ENCODE results near the gene SCRN2. TPM values are rescaled to one million over a fixed set of nuclear protein-coding genes. Genes with fewer than 3 reads are reported as not detected.

The SCRN2 gene
- total RNA-seq, 1 experiment from 2014 or later = 47.9 TPM

DNA sequence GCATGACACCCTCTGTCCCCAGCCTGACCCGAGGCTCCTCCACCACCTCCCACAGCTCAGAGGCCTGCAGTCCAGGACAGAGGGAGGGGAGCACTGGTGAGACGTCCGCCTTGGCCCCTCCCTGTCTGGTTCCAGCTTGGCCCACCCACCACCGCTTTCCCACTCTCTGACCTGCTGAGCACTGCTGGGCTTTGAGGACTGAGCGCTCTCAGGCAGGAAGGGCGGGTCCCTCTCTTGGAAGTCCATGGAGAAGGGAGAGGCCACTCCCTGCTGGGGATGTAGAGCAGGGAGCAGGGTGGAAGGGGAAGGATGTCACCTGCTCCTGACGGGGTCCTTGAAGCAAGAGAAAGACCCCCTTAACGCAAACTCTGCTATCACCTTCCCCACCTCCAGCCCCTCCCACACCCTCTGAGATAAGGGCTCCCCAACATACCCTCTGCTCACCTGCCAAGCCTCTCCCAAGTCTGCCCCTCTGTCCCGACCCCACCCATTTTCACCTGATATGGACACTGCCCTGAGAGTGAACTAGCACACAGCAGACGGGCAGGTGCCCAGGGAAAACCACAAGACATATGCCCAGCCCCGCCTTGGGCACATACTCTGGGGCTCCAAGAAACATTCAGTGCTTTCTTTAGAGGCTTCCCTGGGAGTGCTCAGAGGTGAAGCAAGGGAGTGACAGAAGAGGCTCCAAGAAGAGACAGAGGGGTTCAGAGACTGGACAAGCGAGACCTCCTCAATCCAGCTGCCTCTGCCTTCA lies 20.9 kb downstream of the SCRN2 start:
- H3K9me3 ChIP-seq (ENCODE audit: low read length) = no peaks in the 10 kb centered on the region
- CTCF ChIA-PET = no interaction called here
- no peaks in the 10 kb centered on the region for H3K27me3 ChIP-seq (ENCODE audit: low read length)
- H3K4me1 ChIP-seq (ENCODE audit: insufficient read depth, low read length) = peaks cover 25% of the 10 kb centered on the region
- ATAC-seq (peak; percentile 39), DNase-seq (peak; percentile 64)
- BruUV-seq (replicated peaks) = no TSS peak
- H3K36me3 ChIP-seq (ENCODE audit: low read depth, low read length) = peaks cover 23% of the 10 kb centered on the region; the same call in 1 of the 2 replicates
- peak overlapping the region; percentile 66 for H3K9ac ChIP-seq (ENCODE audit: low read length)
- H3K9me2 ChIP-seq (replicated peaks; ENCODE audit: low read length) = no peaks in the 10 kb centered on the region
- peak overlapping the region; percentile 52 for H3K27ac ChIP-seq (ENCODE audit: low read length)
- TF ChIP-seq, protein P1, sequence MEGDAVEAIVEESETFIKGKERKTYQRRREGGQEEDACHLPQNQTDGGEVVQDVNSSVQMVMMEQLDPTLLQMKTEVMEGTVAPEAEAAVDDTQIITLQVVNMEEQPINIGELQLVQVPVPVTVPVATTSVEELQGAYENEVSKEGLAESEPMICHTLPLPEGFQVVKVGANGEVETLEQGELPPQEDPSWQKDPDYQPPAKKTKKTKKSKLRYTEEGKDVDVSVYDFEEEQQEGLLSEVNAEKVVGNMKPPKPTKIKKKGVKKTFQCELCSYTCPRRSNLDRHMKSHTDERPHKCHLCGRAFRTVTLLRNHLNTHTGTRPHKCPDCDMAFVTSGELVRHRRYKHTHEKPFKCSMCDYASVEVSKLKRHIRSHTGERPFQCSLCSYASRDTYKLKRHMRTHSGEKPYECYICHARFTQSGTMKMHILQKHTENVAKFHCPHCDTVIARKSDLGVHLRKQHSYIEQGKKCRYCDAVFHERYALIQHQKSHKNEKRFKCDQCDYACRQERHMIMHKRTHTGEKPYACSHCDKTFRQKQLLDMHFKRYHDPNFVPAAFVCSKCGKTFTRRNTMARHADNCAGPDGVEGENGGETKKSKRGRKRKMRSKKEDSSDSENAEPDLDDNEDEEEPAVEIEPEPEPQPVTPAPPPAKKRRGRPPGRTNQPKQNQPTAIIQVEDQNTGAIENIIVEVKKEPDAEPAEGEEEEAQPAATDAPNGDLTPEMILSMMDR (conservative IDR thresholded peaks at IDR 0.05; ENCODE audit: low read depth, low read length) = no peak
- TF ChIP-seq EZH2phosphoT487 (IDR thresholded peaks at IDR 0.05; ENCODE audit: borderline replicate concordance, low read length) (no peak), EZH2 (IDR thresholded peaks at IDR 0.05; ENCODE audit: low read length, unreplicated experiment) (no peak)
- H3K4me3 ChIP-seq (ENCODE audit: low read length) = peak overlapping the region; percentile 74
- peaks cover 14% of the 10 kb centered on the region for H3K79me2 ChIP-seq (ENCODE audit: low read length)
- POLR2A ChIA-PET (ENCODE audit: unreplicated experiment) = no interaction called here
- H3K4me2 ChIP-seq (ENCODE audit: low read length) = peak overlapping the region; percentile 86
- no peak overlapping the region for H2AFZ ChIP-seq (ENCODE audit: low read length)
- intact Hi-C loops (cut with micrococcal nuclease) = no loop called here
- no peaks in the 10 kb centered on the region for H3F3A ChIP-seq (ENCODE audit: low read length, unreplicated experiment)
- no peaks in the 10 kb centered on the region for H4K20me1 ChIP-seq (ENCODE audit: low read length)

DNA sequence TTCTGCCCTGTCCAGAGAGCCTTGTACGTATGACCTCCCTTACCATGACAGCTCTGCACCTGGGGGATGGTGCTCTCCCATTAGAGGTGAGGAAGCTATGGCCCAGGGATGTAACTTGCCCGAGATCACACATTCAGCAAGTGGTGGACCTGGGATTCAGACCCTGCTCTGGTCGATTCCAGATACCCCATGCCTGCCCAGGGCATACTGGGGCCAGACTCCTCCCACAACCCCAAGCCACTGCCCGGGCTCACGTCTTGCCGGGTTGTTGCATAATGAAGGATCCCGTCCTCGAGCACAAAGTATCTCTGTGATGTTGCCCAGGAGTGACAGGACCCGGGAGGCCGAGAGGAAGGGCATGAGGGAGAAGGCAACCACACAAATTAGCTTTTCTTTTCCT lies 21.6 kb downstream of the SCRN2 start:
- Histone ChIP-seq H3K36me3 (ENCODE audit: low read depth, low read length) (peaks cover 23% of the 10 kb centered on the region; the same call in 1 of the 2 replicates), H4K20me1 (ENCODE audit: low read length) (no peaks in the 10 kb centered on the region), H3K79me2 (ENCODE audit: low read length) (peaks cover 14% of the 10 kb centered on the region), H2AFZ (ENCODE audit: low read length) (no peak overlapping the region), H3K9me2 (replicated peaks; ENCODE audit: low read length) (no peaks in the 10 kb centered on the region), H3K4me1 (ENCODE audit: insufficient read depth, low read length) (peaks cover 25% of the 10 kb centered on the region), H3K9me3 (ENCODE audit: low read length) (no peaks in the 10 kb centered on the region), H3K4me2 (ENCODE audit: low read length) (no peak overlapping the region), H3K27me3 (ENCODE audit: low read length) (no peaks in the 10 kb centered on the region), H3K27ac (ENCODE audit: low read length) (no peak overlapping the region), H3K9ac (ENCODE audit: low read length) (no peak overlapping the region), H3F3A (ENCODE audit: low read length, unreplicated experiment) (no peaks in the 10 kb centered on the region), H3K4me3 (ENCODE audit: low read length) (no peak overlapping the region)
- ATAC-seq (no peak), DNase-seq (no peak)
- ChIA-PET CTCF (no interaction called here), POLR2A (ENCODE audit: unreplicated experiment) (interaction anchor here (0.6 kb wide), 1 partner anchor 163 kb away, joined by 14 read pairs; no protein-coding TSS in a partner anchor)
- TF ChIP-seq EZH2phosphoT487 (IDR thresholded peaks at IDR 0.05; ENCODE audit: borderline replicate concordance, low read length) (no peak), EZH2 (IDR thresholded peaks at IDR 0.05; ENCODE audit: low read length, unreplicated experiment) (no peak)
- TF ChIP-seq, protein P1 (conservative IDR thresholded peaks at IDR 0.05; ENCODE audit: low read depth, low read length) = no peak
- intact Hi-C loops (cut with micrococcal nuclease) = no loop called here
- no TSS peak for BruUV-seq (replicated peaks)

All from PC-3 (cell line).